ENCODE results near the gene CCNL2.
A peak's percentile ranks its signal among the peaks of the same experiment; 100 is the strongest.

- TF ChIP-seq, protein P1, sequence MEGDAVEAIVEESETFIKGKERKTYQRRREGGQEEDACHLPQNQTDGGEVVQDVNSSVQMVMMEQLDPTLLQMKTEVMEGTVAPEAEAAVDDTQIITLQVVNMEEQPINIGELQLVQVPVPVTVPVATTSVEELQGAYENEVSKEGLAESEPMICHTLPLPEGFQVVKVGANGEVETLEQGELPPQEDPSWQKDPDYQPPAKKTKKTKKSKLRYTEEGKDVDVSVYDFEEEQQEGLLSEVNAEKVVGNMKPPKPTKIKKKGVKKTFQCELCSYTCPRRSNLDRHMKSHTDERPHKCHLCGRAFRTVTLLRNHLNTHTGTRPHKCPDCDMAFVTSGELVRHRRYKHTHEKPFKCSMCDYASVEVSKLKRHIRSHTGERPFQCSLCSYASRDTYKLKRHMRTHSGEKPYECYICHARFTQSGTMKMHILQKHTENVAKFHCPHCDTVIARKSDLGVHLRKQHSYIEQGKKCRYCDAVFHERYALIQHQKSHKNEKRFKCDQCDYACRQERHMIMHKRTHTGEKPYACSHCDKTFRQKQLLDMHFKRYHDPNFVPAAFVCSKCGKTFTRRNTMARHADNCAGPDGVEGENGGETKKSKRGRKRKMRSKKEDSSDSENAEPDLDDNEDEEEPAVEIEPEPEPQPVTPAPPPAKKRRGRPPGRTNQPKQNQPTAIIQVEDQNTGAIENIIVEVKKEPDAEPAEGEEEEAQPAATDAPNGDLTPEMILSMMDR (IDR thresholded peaks at IDR 0.05; ENCODE audit: borderline replicate concordance, extremely low read depth, low read length, poor library complexity, severe bottlenecking): peak; percentile 75
- no peak for TF ChIP-seq EZH2 (IDR thresholded peaks at IDR 0.05; ENCODE audit: borderline replicate concordance, low read depth, low read length, severe bottlenecking)
These were observed 49.7 kb downstream of the CCNL2 start, which contains the start of gene DVL1 for GRCh38 chr1:1349256-1350012.

Measured in DND-41 (cell line).